AG09309 (cell line): Measurements from ENCODE around the gene CYB5R3.
A peak's percentile ranks its signal among the peaks of the same experiment; 100 is the strongest.

Source experiments
- DNase-seq: peaks from one replicate; pipeline ENCODE4 v3.0.0-alpha.2; 2010; ENCODE audit warnings: low read depth
- H3K4me3 ChIP-seq: 2 replicates; pipeline ENCODE4 v1.5.1; 2011; ENCODE audit warnings: mild to moderate bottlenecking, low read depth, low read length, moderate library complexity; ENCODE audit not compliant: control insufficient read depth
- TF ChIP-seq, protein P1 (sequence below): IDR thresholded peaks from 2 replicates; pipeline ENCODE4 v1.5.1; 2011; ENCODE audit warnings: mild to moderate bottlenecking, low read depth, low read length, inconsistent platforms; ENCODE audit not compliant: insufficient read depth, control insufficient read depth; ENCODE audit errors: missing control alignments

CYB5R3 gene

DNA sequence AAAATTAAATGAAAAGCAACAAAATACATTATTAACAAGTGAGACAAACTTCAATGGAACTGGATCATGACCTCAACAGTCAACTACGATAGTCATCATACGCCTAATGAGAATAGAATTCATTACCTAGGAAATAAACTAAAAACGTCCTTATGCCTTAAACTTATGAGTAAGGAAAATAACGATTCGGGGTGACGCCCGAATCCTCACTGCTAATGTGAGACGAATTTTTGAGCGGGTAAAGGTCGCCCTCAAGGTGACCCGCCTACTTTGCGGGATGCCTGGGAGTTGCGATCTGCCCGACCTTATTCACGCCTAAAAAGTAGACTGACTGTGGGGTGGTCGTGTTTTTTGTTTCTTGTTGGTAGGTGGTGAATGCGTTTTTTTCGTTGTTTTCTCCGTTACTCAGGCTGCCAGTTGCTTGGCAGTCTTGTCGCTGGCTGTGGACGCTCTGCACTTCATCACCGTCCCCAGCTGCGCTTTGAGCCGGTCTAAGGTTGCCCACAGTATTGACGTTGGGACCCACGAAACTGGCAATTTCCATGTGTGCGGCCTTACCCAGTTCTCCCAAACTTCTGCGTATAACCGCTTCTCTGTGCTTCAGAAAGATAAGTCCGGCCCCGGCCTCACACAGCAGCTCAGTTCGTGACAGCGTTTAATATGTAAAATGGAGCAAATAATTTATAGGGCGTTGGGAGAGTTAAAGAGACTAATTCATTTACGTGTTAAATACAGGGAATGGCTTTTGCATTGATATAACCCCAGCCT, 33.9 kb downstream of the CYB5R3 start:
- no peak overlapping the region for H3K4me3 ChIP-seq
- TF ChIP-seq, protein P1, sequence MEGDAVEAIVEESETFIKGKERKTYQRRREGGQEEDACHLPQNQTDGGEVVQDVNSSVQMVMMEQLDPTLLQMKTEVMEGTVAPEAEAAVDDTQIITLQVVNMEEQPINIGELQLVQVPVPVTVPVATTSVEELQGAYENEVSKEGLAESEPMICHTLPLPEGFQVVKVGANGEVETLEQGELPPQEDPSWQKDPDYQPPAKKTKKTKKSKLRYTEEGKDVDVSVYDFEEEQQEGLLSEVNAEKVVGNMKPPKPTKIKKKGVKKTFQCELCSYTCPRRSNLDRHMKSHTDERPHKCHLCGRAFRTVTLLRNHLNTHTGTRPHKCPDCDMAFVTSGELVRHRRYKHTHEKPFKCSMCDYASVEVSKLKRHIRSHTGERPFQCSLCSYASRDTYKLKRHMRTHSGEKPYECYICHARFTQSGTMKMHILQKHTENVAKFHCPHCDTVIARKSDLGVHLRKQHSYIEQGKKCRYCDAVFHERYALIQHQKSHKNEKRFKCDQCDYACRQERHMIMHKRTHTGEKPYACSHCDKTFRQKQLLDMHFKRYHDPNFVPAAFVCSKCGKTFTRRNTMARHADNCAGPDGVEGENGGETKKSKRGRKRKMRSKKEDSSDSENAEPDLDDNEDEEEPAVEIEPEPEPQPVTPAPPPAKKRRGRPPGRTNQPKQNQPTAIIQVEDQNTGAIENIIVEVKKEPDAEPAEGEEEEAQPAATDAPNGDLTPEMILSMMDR, result no peak

DNA sequence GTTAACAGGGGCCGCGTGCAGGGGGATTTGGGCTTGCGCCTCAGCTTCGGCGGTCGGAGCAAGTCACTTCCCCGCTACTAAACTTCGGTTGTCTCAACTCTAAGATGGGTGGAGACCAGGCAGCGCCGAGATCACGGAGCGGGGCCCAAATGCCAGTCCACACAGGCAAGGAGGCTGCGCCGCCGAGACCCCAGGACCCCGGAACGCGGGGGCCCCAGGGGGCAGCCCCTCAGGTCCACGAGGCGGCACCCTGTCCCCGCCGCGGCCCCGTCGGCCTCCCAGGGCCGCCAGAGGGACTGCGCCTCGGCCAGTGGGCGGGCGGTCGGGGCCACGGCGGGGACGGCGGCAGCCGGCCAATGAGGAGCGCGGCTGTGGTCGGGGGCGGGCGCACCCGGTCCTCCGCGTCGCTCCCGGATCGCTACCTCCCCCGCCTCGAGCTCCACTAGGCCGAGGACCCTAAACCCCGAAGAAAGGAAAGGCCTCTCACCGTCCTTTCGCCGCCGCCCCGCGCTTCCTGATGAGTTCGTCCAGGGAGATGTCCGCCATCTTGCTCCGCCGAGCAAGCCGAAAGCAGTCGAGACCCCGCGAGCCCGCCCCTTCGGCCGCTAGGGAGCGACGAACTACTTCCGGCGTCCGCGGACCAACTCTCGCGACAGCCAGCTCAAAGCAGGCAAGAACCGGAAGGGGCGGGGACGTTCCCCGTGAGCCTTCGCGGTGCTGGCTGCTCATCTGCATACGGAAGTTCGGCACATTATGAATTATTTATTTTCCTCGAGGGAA, 34.7 kb downstream of the CYB5R3 start, which contains the start of gene POLDIP3:
Gene POLDIP3, minus strand, starts transcription at position 572 of the 780 bp plus-strand sequence. Its CDS starts 26 bp downstream, at position 546.
- DNase-seq, result peak; percentile 93
- H3K4me3 ChIP-seq, result peak within 1 kb of the TSS; percentile 69
- TF ChIP-seq, protein P1, result peak; percentile 35

More for the DNA sequence above, 33.9 kb downstream of the CYB5R3 start:
- DNase-seq, result peak; percentile 94

DNA sequence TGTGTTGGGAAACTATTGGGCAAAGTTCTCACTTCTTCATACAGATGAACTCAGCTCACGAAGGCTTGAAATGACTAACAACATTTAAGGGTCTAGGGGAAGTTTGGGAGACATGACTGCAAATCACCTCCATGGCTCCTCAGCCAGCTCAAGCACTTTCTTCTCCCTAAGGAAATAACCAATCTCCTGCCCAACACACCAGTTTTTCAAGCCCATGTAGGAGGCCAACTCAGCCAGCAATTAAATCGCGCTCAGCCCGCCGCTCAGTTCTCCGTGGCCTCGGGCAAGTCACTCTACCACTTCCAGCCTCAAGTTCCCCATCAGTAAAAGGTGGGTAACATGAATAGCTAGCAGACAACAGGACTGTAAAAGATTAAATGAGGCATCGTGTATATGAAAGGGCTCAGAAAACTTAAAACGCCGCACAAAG, 35.3 kb downstream of the CYB5R3 start:
- DNase-seq, result no peak
- peak overlapping the region; percentile 69 for H3K4me3 ChIP-seq
- TF ChIP-seq, protein P1, result no peak

DNA sequence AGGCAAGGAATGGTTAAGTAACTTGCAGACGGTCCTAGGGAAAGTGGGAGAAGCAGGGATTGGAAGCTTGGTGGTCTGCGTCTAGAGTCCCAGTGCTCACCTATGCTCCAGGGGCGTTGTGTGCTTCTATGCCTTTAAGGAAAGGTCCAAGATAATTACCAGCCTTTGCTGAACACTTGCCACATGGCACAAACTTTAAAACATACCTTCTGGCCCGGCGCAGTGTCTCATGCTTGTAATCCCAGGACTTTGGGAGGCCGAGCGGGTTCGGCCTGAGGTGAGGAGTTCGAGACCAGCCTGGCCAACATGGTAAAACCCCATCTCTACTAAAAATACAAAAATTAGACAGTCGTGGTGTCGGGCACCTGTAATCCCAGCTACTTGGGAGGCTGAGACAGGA, 36.9 kb downstream of the CYB5R3 start:
- DNase-seq, result no peak
- H3K4me3 ChIP-seq, result no peak overlapping the region
- TF ChIP-seq, protein P1, result no peak

DNA sequence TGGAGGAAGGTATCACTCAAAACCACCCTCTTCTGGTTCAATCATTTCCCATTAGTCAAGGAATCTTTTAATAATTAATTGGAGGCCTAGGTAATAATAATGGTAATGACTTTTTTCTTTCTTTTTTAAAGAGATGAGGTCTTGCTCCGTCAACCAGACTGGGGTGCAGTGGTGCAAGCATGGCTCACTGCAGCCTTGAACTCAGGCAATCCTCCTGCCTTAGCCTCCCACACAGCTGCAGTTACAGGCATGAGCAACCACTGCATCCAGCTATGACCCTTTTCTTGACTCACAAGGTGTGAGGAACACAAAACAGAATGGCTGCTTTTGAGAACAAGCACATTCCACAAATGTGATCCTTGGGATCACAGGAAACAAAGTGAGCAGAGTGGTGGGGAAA, 38.1 kb downstream of the CYB5R3 start:
- no peak overlapping the region for H3K4me3 ChIP-seq
- TF ChIP-seq, protein P1, result no peak
- no peak for DNase-seq

DNA sequence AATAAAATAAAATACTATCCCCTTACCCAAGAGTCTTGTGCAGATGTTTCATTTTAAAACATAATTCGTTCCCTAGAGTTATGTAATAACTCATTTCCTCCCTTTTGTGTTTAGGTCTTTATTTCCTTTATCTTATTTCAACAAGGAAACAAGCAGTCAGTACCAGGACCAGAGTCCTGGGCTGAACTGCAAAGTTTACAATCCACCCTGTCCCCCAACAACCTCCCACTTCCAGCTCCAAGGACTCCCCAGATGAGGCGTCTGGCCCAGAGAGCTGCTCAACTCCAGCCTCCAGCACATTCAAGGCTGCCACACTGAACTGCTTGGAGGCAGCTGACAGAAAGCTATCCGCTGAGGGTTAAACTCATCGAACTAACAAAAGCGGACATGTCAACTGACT, 39.0 kb downstream of the CYB5R3 start:
- DNase-seq, result no peak
- H3K4me3 ChIP-seq, result no peak overlapping the region
- TF ChIP-seq, protein P1, result no peak
